HG02798 (cell line): Measurements from ENCODE around the gene OSBPL3.

Experiments used
- ATAC-seq: cut with Tn5 transposase; IDR thresholded peaks from one replicate; pipeline ENCODE4 v1.9.1; 2021; ENCODE audit warnings: mild to moderate bottlenecking; ENCODE audit not compliant: unreplicated experiment, poor library complexity

The OSBPL3 gene

DNA sequence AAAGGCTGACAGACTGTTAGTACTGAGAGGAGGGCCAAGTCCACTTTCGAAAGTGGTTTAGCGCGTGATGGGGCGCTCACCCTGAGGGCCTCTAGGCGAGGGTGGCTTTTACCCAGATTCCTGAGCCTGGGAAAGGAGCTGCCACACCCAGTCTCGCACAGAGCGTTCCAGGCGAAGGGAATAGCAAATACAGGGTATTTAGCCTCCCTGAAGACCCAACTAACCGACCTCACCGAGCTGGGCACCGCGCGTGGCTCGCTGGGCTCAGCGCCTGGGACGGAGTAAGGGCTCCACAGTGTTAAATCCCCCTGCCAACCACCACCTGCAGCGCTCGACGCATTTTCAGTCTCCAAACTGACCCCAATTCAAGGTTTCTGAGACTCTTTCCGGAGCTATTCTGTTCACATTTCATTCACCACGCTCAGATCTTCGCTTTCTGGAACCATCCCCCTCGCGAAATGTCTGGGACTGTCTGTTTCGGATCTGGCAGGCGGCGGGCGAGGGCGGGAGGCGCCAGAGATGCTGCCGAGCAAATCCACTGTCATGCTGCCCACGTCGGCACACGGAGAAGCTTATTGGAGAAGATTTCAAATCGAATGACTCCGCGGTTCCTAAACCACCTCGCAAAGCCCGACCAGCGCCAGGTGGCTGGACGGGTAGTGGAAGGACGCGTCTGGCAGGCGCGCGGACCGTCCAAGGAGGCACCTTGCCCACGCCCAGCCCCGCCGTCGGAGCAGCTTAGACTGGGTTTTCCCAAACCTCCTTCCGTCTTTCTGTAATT lies 1.4 kb upstream of the OSBPL3 start:
- no peak for ATAC-seq

DNA sequence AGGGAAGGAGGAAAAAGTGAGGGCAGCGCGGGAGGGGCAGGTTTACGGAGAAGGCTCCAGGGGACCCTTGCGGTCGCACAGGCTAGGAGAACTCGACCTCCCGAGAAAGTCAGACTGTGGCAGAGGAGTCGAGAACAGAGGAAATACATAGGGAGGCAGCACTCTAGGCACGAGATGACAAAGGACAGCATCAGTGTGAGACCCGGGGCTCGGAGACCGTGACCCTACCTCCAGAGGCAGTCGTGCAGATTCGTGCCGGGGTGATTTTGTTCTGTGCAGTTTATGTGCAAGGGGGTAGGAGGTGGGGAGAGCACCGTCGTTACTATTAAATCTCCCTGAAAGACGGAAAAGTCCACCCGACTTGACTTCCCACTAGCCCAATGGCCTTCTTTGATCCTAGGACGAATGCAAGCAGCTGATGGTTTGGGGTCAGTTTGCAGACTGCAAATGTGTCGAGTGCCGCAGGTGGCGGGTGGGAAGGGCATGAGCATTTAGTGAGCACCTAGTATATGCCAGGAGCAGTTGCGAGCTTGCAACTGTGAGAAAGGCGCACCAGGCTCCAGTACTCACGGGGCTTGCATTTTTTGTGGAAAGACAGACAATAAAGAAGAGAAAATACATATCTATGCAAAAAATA lies 674 bp upstream of the OSBPL3 start:
- peak; percentile 3 for ATAC-seq

DNA sequence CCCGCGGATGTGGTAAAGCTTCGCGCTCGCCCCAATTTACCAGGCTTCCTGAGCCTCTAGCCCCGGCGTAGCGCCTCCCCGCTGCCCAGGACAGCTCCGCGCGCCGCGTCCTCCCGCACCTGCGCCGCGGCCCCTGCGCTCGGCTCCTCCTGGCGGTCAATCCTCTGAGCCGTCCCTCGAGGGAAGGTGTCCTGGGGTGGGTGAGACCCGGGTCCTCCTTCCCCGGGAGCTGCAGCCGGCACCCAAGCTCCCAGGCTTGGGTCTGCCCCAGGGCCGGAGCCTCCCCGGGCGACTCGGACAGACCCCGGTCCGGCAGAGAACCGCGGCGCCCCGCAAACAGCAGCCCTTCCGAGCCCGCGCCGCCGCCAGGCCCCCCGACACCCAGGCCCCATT lies 512 bp downstream of the OSBPL3 start:
- peak; percentile 40 for ATAC-seq

DNA sequence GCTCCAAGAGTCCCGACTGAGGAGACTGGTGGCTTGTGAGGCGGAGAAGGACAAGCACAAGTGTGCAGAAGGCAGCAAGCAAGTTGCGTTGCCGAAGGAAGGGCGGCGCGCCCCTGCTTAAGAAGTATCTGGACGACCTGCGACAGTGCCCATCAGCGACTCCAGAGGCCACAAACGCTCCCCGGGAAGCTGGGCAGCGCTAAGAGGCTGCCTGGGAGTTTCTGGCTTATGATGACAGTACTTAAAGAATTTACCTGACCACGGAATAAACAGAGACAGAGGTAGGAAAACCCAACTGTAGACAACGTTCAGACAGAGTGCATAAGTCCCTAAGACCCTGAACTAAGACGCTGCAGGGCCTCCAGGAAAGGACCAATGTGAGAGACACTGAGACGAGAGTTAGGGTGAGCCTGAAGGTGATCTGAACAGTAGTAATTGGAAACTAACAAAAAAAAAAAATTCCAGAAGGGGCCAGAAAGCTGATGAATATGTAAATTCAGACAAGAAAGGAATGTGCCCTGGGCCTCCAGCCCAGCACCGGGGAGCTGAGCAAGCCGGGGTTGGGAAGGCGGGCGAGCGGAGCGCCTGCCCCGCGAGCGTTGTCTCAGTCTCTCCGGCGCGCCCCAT lies 1.0 kb downstream of the OSBPL3 start:
- peak; percentile 0 for ATAC-seq

DNA sequence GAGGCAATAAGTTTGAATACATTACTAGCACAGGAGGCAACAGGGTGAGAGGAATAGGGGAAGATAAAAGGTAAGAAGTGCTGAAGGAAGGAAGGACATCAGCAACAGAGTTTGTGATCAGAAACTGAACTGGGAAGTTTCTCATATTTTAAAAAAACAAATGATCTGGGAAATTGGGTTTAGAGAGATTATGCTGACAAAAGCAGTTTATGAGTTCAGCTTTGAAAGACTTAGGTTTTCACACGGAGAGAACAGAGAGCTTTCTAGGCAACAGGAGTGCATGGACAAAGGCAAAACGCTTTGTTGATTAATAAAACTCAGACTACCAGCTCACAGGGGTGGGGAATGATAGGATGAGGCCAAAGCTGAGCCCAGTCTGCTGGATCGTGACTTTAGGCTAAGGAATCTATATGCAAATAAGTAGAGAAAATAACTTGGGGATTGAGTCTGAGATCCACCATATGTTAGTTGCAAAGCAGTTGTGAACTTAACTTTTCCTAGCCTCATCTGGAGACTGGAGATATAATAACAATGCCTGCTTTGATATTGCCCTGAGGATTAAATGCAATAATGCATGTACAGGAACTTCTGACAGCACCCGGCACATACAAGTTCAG lies 4.2 kb downstream of the OSBPL3 start:
- no peak for ATAC-seq

DNA sequence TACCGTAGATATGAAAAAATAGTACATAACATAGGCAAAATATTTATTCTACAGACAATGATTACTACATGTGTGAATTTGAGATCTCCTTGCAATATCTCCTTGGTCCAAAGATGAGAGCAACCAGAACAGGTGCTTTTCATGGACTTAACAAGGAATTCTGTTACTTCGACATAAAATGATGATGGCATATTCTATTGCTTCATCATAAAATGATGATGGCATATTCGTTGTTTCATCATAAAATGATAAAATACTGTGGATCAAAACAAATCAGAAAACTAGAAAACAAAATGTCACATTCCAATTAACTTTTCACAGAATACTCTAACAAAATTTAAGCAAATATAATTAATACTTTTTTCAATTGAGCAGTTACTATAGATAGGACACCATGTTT lies 4.8 kb downstream of the OSBPL3 start:
- no peak for ATAC-seq

- no peak for ATAC-seq
Measured at GRCh38 chr7:24974026-24974832, 5.7 kb downstream of the OSBPL3 start.

DNA sequence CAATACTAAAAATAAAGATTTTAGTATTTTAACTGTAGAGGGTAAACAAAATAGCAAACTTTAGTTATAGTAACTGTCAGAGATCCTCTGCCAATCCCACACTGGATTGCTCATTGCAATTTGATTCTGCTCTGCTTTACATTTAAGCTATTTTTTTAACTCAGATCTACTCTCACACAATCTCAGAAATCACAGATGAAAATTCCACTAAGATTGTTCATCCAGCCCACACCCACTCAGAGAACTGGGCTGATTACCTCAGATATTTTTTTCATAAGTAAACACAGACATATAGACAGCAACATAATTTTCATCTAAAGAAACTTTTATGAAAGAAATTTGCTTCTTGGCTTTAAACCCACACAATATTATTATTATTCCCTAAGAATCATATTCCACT lies 7.0 kb downstream of the OSBPL3 start:
- no peak for ATAC-seq

GRCh38 chr7:24972166-24972477 lies 7.9 kb downstream of the OSBPL3 start:
- no peak for ATAC-seq

DNA sequence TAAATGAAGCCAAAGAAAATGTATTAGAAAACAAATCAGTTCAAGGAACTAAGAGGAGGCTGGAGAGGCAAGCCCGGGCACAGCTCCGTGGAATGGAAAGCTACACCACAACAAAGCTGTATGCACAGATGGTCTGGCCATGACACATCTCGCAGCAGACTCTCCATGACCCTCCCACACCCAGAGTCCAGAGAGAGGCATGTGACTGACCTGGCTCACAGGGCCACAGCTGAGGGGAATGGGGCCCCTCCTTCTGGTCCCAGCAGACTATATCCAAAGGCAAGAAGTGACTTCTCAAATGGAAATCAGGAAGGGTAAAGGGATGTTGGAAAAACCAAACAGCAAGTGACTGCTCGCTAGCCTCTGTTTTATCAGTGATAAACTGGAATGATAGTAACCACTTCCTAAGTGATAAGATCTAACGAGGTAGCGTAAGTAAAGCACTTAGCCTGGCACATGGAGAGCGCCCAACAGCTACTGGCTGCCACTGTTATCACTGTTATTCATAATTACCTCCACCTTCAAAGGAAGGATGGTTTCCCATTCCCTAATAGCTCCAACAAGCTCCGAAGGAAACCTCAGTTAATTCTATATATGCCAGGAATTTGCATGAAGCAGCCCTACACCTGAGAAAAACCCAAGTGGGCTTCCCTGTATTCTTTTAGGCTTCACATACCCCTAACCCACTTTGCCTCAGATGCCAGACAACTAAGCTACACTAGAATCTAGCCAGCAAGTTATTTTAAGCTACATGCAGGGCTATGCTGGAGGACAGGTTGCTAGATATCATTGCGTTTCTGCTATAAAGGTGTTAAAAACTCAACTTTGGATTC lies 8.4 kb downstream of the OSBPL3 start:
- ATAC-seq: no peak

- no peak for ATAC-seq
Measured at GRCh38 chr7:24970676-24971075, 9.3 kb downstream of the OSBPL3 start.

DNA sequence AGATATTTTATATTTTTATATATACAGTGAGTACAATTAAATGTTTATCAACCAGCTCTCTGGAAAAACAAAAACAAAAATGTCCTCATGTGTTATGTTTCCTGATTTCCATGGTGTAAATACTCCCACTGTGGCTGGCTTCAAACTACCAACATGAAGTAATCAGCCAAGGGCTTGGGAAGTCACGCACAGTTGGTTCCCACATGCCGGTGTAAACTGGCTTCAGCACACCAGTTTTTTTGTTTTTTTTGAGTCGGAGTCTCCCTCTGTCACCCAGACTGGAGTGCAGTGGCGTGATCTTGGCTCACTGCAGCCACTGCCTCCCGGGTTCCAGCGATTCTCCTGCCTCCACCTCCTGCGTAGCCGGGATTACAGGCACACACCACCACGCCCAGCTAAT lies 11.8 kb downstream of the OSBPL3 start:
- ATAC-seq: no peak

DNA sequence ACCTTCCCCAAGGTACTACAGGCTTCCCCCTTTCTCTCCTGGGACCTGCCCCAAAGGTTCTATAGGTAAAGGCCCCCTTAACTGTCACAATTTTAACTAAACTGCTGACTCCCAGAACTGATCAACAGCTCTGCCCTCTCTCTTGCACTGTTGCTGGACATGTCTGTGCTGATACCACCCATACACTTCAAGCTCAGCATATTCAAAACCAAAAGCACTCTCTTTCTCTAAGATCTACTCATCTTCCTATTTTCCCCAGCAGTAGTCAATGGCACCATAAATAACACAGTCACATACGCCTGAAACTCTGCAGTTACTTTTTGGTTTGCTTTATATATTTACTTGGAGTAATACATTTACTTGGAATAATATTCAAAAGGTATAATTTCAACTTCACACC lies 12.3 kb downstream of the OSBPL3 start:
- ATAC-seq: peak; percentile 17

DNA sequence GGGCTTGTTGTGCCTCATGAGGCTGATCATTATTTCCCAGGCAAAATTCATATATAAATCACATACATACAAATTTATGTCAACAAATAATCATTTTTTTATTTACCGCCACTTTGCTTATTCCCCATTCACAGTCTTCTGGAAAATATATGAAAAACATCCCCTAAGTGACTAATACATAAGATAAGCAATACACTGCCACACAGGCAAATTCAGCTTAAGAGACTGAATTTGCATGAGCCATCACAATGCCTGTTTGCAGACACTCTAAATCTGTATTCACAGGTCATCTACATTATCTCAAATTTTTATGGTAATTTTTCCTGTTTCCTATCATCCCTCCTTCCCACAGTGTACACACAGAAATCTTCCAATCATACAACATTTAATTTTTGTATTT lies 13.2 kb downstream of the OSBPL3 start:
- no peak for ATAC-seq

GRCh38 chr7:24965831-24966708 lies 13.9 kb downstream of the OSBPL3 start:
- ATAC-seq: peak; percentile 83

DNA sequence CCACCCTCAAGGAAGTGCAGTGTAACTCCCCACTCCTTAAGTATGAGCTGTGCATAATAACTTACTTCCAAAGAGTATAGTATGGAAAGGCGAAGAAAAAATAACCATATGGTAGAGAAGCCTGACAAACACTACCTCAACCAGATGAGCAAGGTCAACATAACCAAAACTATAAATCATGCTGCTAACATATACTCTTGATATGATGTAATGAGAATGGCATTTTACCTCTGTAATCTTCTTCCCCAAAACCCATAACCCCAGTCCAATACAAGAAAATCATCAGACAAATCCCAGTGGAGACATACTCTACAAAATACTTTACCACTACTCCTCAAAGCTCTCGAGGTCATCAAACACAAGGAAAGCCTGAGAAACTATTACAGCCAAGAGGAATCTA lies 15.8 kb downstream of the OSBPL3 start:
- no peak for ATAC-seq

GRCh38 chr7:24963218-24963617 lies 16.8 kb downstream of the OSBPL3 start:
- ATAC-seq: peak; percentile 38

DNA sequence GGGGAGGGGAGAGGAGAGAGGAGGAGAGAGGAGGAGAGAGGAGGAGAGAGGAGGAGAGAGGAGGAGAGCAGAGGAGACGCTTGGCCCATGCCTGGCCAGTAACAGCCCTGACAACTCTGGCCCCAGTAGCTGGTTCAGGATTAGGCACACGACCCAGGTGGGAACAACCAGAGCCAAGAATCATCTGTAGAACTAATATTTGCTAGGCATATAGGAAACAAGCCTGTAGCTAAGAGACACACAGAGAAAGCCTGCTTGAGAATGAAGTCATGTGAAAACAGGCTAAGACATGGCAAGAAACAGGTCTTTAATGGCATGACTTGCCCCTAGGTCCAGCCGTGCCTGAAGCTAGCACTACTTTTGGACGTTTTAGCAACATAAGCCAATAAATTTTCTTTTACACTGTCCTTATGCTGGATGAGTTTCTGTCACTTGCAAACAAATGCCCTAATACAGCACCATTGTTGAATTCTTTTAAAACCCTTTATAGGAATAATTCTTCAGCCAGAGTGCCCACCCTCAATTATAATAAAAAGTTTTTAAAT lies 17.5 kb downstream of the OSBPL3 start:
- no peak for ATAC-seq
